Thymus (tissue), 11 donors: Measurements from ENCODE around the gene GJC1. TPM values are rescaled to one million over a fixed set of nuclear protein-coding genes. Genes with fewer than 3 reads are reported as not detected.
"Not testable (repeated sequence)": the region's sequence is repeated elsewhere in the genome, so short reads cannot be mapped to it uniquely, and the experiment has no call there.

Experiments
- DNase-seq, 9 donors: peaks; one replicate each; pipeline ENCODE4 v3.0.0-alpha.2; 2013; ENCODE audit warnings: low spot score in 9 of 9, low read depth in 6 of 9, missing footprints in 1 of 9
- H3K27ac ChIP-seq, 2 donors: one replicate each; pipeline ENCODE4 v1.5.1; 2013; ENCODE audit warnings: control low read depth in 1 of 2, low read depth in 1 of 2, low read length in 1 of 2, mild to moderate bottlenecking in 1 of 2, moderate library complexity in 1 of 2
- H3K27me3 ChIP-seq, 2 donors: one replicate each; pipeline ENCODE4 v1.5.1; 2013; ENCODE audit warnings: low read length in 1 of 2; ENCODE audit not compliant: control insufficient read depth in 2 of 2, insufficient read depth in 1 of 2
- H3K36me3 ChIP-seq, 2 donors: one replicate each; pipeline ENCODE4 v1.5.1; 2013; ENCODE audit warnings: low read length in 1 of 2, mild to moderate bottlenecking in 1 of 2, moderate library complexity in 1 of 2; ENCODE audit not compliant: control insufficient read depth in 2 of 2, insufficient read depth in 2 of 2
- H3K4me1 ChIP-seq, 2 donors: one replicate each; pipeline ENCODE4 v1.5.1; 2013; ENCODE audit warnings: low read length in 2 of 2; ENCODE audit not compliant: control insufficient read depth in 2 of 2, insufficient read depth in 2 of 2
- H3K4me3 ChIP-seq, 2 donors: one replicate each; pipeline ENCODE4 v1.5.1; 2013; ENCODE audit warnings: low read length in 2 of 2, control low read depth in 1 of 2, mild to moderate bottlenecking in 1 of 2
- H3K9me3 ChIP-seq, 2 donors: one replicate each; pipeline ENCODE4 v1.5.1; 2013; ENCODE audit warnings: low read length in 1 of 2, mild to moderate bottlenecking in 1 of 2; ENCODE audit not compliant: control insufficient read depth in 2 of 2, insufficient read depth in 1 of 2
- WGBS: extraction: QIAGEN DNeasy Blood & Tissue Kit; methylation state at CpG from one replicate; pipeline ENCODE4 v1.1.7; 2013; 5-methylcytosine and 5-hydroxymethylcytosine counted together
- polyA plus RNA-seq: library from polyadenylated mRNA; stranded (reverse); fragments of 200-250 nt; gene quantifications from one replicate; pipeline ENCODE4 v1.2.3, GENCODE V29; 2013
- total RNA-seq: library from RNA; stranded (reverse); fragments of 120-200 nt; gene quantifications from one replicate; pipeline ENCODE4 v1.2.4, GENCODE V29; 2013
- donor health status: healthy.

The GJC1 gene
- total and polyA plus RNA-seq, 2 donors: 2.1 to 2.2 TPM

GRCh38 chr17:44818508-44818907 is 11.6 kb downstream of the GJC1 start:
- not testable (repeated sequence) for H3K9me3 ChIP-seq, H3K27ac ChIP-seq, H3K4me3 ChIP-seq, DNase-seq, H3K27me3 ChIP-seq, H3K36me3 ChIP-seq, H3K4me1 ChIP-seq
- WGBS: 94% methylated on average over 6 of the region's 6 CpGs

GRCh38 chr17:44812263-44812662 is 17.8 kb downstream of the GJC1 start:
- H3K36me3 ChIP-seq: no peaks in the 10 kb centered on the region
- no peaks in the 10 kb centered on the region for H3K27me3 ChIP-seq
- H3K9me3 ChIP-seq: no peaks in the 10 kb centered on the region
- H3K4me1 ChIP-seq: no peaks in the 10 kb centered on the region
- 97% methylated on average over 4 of the region's 4 CpGs for WGBS
- H3K27ac ChIP-seq: no peak overlapping the region
- no peak for DNase-seq
- H3K4me3 ChIP-seq: no peak overlapping the region

GRCh38 chr17:44808656-44809388 is 21.3 kb downstream of the GJC1 start:
- DNase-seq, H3K36me3 ChIP-seq, H3K4me3 ChIP-seq, H3K27me3 ChIP-seq, H3K4me1 ChIP-seq, H3K9me3 ChIP-seq, H3K27ac ChIP-seq: not testable (repeated sequence)
- WGBS: 98% methylated on average over 9 of the region's 9 CpGs

- no peaks in the 10 kb centered on the region for H3K4me1 ChIP-seq
- H3K36me3 ChIP-seq: peaks cover 0 to 3% of the 10 kb centered on the region in 2 donors
- H3K27me3 ChIP-seq: no peaks in the 10 kb centered on the region
- no peak overlapping the region for H3K27ac ChIP-seq
- no peak for DNase-seq
- no peaks in the 10 kb centered on the region for H3K9me3 ChIP-seq
- no peak overlapping the region for H3K4me3 ChIP-seq
- 96% methylated on average over 4 of the region's 4 CpGs for WGBS
These were observed 21.9 kb downstream of the GJC1 start for GRCh38 chr17:44808156-44808555.

- Histone ChIP-seq H3K27ac (no peak overlapping the region), H3K9me3 (no peaks in the 10 kb centered on the region)
- WGBS: 83% methylated on average over 3 of the region's 3 CpGs
These were observed 22.3 kb downstream of the GJC1 start for GRCh38 chr17:44807817-44808155.

GRCh38 chr17:44807093-44807816 is 22.8 kb downstream of the GJC1 start:
- H3K36me3 ChIP-seq: peaks cover 0 to 3% of the 10 kb centered on the region in 2 donors
- no peak overlapping the region for H3K27ac ChIP-seq
- H3K4me3 ChIP-seq: no peak overlapping the region
- H3K27me3 ChIP-seq: no peaks in the 10 kb centered on the region
- no peaks in the 10 kb centered on the region for H3K9me3 ChIP-seq
- H3K4me1 ChIP-seq: no peaks in the 10 kb centered on the region
- 97% methylated on average over 4 of the region's 4 CpGs for WGBS
- no peak for DNase-seq

More at GRCh38 chr17:44807817-44808155, 22.3 kb downstream of the GJC1 start:
- no peak for DNase-seq
- Histone ChIP-seq H3K27me3 (no peaks in the 10 kb centered on the region), H3K4me3 (no peak overlapping the region), H3K36me3 (peaks cover 0 to 3% of the 10 kb centered on the region in 2 donors), H3K4me1 (no peaks in the 10 kb centered on the region)

- Histone ChIP-seq H3K4me3 (no peak overlapping the region), H3K36me3 (peaks cover 0 to 3% of the 10 kb centered on the region in 2 donors), H3K27ac (no peak overlapping the region), H3K27me3 (no peaks in the 10 kb centered on the region), H3K4me1 (no peaks in the 10 kb centered on the region), H3K9me3 (no peaks in the 10 kb centered on the region)
- no peak for DNase-seq
- WGBS: 96% methylated on average over 10 of the region's 10 CpGs
These were observed 25.6 kb downstream of the GJC1 start for GRCh38 chr17:44804302-44805089.

- DNase-seq: no peak
- no peak overlapping the region for H3K27ac ChIP-seq
- 98% methylated on average over 5 of the region's 5 CpGs for WGBS
- no peaks in the 10 kb centered on the region for H3K27me3 ChIP-seq
- no peaks in the 10 kb centered on the region for H3K4me1 ChIP-seq
- H3K36me3 ChIP-seq: peaks cover 0 to 3% of the 10 kb centered on the region in 2 donors
- no peak overlapping the region for H3K4me3 ChIP-seq
- H3K9me3 ChIP-seq: no peaks in the 10 kb centered on the region
These were observed 28.2 kb downstream of the GJC1 start for GRCh38 chr17:44801880-44802279.

GRCh38 chr17:44798356-44798755 is 31.7 kb downstream of the GJC1 start:
- 27% methylated on average over 2 of the region's 2 CpGs for WGBS
- peaks cover 0 to 7% of the 10 kb centered on the region in 2 donors for H3K4me1 ChIP-seq
- no peaks in the 10 kb centered on the region for H3K36me3 ChIP-seq
- no peaks in the 10 kb centered on the region for H3K9me3 ChIP-seq
- no peak overlapping the region for H3K27ac ChIP-seq
- no peak overlapping the region for H3K4me3 ChIP-seq
- no peaks in the 10 kb centered on the region for H3K27me3 ChIP-seq
- no peak for DNase-seq
